GF-D8 (cell line): ENCODE measurements around the gene DCT.

Source experiments
- DNase-seq: peaks from one replicate; lab custom pipeline; 2025; lab: John Stamatoyannopoulos, UW

DCT gene

DNA sequence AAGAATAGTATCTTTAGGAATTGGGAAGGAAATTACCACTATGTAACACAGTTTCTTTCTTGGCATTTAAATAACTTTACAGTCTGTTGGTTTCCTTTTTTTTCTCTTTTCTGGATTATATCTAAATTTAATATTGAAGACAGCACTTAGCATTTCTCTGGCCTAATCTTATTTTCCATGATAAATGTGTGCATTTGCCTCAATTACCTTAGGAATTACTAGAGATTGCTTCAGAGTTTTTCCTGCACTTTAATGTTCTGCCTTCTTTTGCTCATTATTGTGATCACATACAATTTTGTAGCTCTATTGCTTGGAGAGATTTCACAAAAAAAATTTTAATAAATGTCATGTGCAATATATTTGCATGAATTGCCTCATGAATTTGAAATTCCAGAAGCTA, 25.1 kb downstream of the DCT start:
- DNase-seq: no peak

- no peak for DNase-seq
Observed at GRCh38 chr13:94444826-94445225, 34.7 kb downstream of the DCT start.

DNA sequence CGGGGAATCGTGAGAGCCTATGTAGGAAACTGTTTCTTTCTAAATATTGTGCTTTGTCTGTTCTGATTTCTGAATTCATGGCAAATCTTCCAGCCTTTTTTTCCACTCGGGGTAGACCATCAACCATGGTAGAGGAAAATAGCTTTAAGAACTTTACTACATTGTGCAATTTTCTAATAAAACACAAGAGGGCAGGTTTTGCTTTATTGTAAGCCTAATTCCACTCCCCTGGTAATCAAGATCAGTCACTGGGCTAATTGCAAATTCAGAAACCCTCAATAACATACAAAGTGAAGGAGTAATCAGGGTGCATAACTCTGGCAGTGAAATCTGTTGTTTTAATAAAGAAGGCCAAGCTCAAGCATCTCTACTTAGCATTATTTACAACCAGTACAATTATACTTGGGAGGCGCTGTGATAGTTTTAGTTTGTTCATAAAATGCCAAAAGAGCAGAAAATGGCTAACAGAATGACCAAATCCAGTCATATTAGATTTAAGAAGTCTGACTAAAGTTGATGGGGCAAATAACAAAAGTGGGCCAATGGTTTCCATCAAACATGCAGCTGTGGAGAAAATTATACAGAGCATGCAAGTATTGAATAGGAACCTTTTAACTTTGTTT, 43.8 kb downstream of the DCT start:
- DNase-seq: peak; percentile 33

- DNase-seq: peak; percentile 36
Observed at GRCh38 chr13:94433055-94433961, 46.2 kb downstream of the DCT start.

DNA sequence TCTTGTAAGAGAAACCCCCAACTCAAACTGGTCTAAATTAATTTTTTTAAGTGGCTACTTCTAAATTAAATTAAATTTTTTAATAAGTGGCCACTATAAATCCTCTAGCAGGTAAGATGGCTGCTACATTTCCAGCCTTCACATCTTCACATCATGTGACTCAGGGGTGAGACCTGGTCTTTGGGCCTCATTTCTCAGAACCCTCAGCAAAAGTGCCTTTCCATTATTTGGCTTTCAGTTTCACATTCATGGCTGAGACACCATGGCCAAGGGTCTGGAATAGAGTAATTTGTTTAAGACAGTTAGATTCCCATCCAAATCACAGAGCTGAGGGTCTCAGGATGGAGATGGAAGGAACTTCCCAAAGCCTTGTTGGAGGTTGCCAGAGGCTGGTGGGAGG, 47.5 kb downstream of the DCT start:
- DNase-seq: no peak

GRCh38 chr13:94431574-94431973, 47.9 kb downstream of the DCT start:
- DNase-seq: no peak

DNA sequence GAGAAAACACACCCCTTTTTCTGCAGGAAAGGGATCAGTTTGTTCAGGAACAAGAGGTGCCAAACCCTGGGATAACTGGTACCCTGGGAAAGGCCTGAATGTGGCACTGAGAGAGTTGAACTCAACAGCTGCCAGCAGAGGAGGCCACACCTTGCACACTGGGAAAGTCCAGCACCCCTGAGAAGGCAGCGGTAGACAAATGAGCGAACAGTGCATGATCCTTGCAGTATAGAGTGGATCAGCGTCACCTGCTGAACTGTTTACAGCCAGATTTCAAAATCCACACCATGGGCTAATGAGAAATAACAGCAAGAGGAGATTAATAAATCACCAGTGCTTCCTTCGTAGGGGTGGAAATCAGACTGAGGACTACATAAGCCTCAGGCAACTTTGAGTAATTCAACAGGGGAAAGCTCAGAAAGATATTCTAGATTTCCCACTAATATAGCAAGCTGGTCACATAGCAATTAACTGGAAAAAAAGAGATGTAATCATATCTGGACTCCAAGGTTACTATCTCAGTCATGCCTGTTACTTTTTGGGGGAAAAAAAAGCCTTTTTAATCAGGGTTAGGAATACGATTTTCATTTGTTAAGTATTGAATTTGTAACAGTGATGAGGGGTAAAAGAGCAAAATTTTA, 52.0 kb downstream of the DCT start:
- DNase-seq: no peak

DNA sequence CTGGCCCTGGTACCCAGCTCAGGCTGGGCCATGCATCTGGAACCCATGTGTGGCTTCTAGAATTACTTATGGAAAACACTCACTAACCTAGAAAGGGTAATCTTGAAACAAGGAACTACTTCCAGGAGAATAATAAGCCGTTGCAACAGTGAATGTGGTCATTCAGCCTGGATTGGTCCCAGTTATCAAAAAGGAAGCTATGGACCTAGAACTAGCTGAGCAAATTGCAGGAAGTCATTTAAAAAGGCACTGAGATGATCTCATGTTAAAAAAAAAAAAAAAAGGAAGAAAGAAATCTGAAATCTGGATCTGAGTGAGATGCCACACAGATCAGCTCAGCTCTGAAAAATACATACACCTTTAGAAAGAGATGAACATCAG, 59.6 kb downstream of the DCT start:
- DNase-seq: no peak

GRCh38 chr13:94419304-94419924, 60.1 kb downstream of the DCT start:
- DNase-seq: peak; percentile 40

- DNase-seq: no peak
Observed at GRCh38 chr13:94417294-94417693, 62.2 kb downstream of the DCT start.

DNA sequence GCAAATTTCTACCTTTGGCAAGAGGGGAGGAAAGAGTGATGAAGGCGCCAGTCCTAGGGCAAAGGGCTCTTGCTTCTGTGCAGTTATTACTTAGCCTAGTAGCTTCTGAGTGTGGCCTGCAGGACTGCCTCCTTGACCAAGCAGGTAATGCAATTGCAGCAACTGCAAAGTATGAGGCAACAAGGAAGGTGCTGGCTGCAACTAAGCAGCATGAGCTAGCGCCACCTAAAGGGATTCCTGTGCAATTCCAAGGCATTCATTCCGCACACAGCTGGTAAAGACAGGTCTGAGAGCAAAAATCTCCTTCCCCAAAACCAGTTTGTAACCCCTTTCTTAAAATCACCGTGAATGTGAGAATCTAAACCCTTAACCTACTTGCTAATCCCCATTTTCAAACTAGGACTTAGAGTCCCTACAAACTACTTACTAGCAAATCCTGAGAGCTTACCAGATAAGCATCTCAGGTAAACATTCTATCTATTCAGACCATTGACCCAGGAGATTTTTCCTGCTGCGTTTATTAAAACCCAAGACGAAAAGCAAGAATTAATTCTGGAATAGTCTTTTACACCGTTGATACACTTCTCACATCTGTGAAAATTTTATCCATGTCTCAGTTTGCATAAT, 62.9 kb downstream of the DCT start:
- no peak for DNase-seq

- DNase-seq: no peak
Observed at GRCh38 chr13:94415500-94416237, 63.8 kb downstream of the DCT start.

DNA sequence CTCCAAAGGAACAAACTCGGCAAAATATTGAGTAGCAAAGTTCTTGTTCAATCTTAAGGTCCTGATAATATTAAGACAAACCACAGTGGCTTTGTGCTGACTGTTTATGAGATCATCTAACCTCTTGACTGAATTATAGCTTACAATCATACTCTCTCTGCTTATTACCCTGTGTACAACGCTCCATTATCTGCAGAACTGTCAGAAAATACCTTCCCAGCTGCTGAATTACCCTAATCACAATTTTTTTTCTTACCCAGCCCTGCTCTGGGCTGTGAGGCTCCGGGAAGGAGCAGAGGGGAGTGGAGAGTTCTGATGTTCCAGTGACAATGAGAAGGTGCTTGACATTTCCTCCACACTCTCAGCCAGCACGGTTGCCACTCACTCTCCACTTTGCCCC, 64.8 kb downstream of the DCT start:
- DNase-seq: no peak

DNA sequence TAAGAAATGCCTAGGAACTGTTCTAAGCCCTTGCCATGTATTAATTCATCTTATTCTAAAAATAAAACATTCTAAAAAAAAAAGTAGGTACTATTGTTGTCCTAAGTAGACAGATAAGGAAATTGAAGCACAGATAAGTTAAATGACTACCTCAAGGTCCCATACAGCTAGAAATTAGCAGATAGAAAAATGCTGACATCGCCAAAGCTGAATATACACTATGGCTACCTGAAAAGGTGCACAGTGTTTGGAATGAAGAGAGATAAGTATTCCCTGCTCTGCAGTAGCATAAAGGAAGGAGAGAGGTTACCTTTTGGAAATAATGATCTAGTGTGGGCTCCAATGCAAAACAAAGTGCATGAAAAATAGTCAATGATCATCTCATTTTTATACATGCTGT, 65.3 kb downstream of the DCT start:
- DNase-seq: no peak

GRCh38 chr13:94413598-94413944, 65.9 kb downstream of the DCT start:
- no peak for DNase-seq

DNA sequence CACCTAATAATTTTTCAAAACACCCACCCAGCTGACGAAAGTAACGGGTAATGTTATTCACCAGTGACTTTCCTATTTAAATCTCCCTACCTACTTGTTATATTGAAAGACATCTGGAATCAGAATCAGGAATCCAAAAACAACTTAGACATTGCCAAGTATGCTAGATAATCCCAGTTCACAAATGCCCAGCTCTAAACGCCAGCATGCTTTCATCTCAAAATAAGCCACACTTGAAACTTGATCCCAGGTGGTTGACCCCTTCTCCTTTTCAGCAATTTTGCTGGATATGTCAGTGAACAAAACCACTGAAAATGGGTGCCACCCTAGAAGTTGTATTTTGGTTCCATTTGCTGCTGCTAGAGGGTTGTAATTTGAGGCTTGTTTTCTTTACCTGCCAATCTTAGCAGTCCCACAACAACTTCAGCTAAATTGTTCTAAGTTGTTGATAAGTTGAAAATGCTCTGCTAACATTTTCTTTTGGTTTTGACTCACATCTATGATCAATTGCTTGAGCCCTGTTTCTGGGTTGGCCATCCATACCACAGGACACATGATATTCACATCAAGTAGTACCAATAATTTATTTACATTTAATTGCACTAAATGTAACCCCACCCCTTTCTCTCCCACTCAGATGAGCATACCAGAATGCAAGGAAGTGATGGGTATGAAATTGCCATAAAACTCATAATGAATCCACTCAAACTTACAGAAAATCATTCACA, 66.4 kb downstream of the DCT start:
- DNase-seq: no peak

DNA sequence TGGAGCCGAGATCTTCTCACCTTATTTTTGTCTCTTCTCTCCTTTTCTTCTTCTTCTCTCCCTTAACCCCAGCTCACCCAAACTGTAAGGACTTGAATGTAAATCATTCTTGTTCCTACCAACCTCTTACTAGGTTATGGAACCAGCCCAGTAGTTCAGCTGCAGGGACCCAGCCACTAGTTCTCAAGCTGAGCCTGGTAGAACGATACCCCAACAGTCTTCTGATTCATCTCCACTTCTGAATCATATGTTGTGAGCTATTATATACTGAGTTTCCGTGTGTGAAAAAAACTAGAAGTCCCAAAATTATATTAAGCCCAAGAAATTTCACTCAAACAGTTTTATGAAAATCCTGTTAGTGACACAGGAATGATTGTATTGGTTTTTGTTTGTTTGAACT, 67.7 kb downstream of the DCT start:
- DNase-seq: no peak

DNA sequence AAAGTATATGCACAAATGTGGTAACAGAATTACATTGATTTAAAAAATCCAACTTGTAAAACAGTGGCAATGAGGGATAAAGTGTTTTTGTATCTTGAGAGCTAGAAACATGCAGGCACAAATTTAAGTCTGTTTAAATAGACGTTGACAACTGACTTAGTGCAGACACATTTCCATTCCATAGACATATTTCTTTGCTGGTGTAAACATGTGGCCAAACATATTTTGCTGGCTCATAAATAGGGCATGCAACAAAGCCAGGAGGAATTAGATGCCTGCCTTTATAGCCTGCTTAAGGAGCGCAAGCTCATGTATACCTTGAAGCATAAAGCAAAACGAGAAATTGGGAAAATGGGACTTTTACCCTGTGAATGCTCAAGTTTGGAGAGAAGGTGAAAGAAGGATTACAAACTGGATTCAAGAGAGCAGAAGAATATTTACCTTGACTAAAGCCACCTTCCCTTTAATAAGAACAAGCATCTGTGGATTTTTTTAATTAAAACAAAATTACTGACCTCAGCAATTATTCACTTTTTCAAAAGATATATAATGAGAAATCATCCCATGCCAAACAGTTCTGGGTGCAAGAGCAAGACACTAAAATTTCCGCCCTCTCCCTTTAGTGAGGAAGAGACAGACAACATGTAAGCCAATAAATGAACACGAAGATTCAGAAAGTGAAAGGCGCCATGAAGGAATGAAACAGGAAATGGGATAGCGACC, 71.0 kb downstream of the DCT start:
- no peak for DNase-seq

DNA sequence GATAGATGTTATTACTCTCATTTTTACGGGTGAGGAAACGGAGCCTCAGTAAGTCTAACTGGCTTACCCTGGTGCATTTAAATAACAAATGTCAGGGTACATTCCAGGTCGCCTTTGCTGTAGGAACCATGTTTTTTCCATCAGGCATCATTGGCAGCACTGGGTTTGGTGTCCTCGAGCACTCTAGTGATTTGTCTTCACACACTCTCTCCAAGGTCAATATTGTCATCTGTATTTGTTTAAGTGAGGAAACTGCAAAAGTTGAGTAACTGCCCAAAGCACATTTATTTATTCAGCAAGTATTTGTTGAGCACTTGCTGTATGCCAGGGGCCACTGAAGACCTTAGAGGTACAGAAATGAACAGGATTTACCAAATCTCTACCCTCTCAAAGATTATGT, 78.6 kb downstream of the DCT start:
- no peak for DNase-seq

- no peak for DNase-seq
Observed at GRCh38 chr13:94399812-94400211, 79.7 kb downstream of the DCT start.
